Stimulated activated CD4-positive, alpha-beta T cell treated with anti-CD3 and anti-CD28 coated beads, Interleukin-12 subunit alpha, Interleukin-12 subunit beta, amount 100 ng/mL, for 48 hours (primary cell): ENCODE data around the gene ZNF554.
"Not testable (repeated sequence)": the region's sequence is repeated elsewhere in the genome, so short reads cannot be mapped to it uniquely, and the experiment has no call there.

Experiments
- DNase-seq, 3 donors: peaks; one replicate each; pipeline ENCODE4 v3.0.0-alpha.2; 2020; ENCODE audit warnings: low read depth in 2 of 3, low spot score in 1 of 3

Gene ZNF554

GRCh38 chr19:2790557-2791271 is 29.0 kb upstream of the ZNF554 start:
- no peak for DNase-seq

- DNase-seq, result no peak
These were observed 28.2 kb upstream of the ZNF554 start for GRCh38 chr19:2791440-2791839.

- no peak for DNase-seq
These were observed 27.8 kb upstream of the ZNF554 start for GRCh38 chr19:2791876-2792275.

- not testable (repeated sequence) for DNase-seq
These were observed 27.0 kb upstream of the ZNF554 start for GRCh38 chr19:2792666-2793065.

DNA sequence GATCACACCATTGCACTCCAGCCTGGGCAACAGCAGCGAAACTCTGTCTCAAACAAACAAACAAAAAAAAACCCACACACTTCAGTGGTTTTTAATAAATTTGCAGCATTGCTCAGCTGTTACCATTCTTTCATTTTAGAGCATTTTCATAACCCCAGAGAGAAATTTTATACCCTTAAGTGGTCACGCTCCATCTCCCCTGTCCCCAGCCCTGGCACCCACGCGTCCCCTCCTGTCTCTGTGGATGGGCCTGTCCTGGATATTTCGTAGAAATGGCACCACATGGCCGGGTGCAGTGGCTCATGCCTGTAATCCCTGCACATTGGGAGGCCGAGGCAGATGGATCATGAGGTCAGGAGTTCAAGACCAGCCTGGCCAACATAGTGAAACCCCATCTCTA is 26.5 kb upstream of the ZNF554 start:
- DNase-seq, result no peak

DNA sequence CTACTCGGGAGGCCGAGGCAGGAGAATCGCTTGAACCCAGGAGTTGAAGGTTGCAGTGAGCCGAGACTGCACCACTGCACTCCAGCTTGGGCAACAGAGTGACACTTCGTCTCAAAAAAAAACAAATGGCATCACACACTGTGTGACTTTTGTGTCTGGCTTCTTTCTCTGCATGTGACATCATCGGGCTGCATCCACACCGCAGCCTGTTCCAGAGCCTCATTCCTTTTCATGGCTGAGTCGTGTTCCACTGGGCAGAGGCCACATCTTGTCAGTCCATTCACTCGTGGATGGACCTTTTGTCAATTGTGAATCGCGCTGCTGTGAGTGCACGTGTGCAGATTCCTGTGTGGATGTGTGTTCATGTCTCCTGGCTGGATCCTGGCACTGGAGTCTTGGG is 26.1 kb upstream of the ZNF554 start:
- no peak for DNase-seq

DNA sequence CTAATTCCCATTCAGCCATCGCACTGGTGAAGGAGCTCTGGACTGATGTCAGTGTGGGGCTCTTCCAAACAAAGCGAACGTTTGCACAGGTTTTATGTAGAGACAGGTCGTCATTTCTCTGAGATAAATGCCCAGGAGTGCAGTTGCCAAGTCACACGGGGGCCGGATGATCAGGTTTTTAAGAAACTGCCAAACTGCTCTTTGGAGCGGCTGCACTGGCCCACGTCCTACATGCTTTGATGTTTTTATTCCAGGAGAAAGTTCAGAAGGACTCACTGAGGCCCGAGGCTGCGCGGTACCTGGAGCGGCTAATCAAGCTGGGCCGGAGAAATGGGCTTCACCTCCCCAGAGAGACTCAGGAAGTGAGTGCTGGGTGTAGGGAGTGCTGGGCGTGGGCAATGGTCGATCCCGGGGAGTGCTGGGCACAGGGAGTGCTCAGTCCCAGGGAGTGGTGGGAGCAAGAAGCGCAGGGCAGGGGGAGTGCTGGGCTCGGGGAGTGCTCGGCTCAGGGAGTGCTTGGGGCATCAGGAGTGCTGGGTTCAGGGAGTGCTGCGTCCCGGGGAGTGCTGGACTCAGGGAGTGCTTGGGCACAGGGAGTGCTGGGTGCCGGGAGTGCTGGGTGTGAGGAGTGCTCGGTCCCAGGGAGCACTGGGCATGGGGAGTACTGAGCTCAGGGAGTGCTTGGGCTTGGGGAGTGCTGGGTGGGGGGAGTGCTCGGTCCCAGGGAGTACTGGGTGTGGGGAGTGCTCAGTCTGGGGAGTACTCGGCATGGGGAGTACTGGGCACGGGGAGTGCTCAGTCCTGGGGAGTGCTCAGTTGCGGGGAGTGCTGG is 23.6 kb upstream of the ZNF554 start:
- no peak for DNase-seq

GRCh38 chr19:2796659-2797266 is 22.9 kb upstream of the ZNF554 start:
- DNase-seq, result no peak

GRCh38 chr19:2797280-2797679 is 22.4 kb upstream of the ZNF554 start:
- no peak for DNase-seq

GRCh38 chr19:2798158-2798685 is 21.4 kb upstream of the ZNF554 start:
- no peak for DNase-seq

GRCh38 chr19:2798733-2799132 is 20.9 kb upstream of the ZNF554 start:
- no peak for DNase-seq

DNA sequence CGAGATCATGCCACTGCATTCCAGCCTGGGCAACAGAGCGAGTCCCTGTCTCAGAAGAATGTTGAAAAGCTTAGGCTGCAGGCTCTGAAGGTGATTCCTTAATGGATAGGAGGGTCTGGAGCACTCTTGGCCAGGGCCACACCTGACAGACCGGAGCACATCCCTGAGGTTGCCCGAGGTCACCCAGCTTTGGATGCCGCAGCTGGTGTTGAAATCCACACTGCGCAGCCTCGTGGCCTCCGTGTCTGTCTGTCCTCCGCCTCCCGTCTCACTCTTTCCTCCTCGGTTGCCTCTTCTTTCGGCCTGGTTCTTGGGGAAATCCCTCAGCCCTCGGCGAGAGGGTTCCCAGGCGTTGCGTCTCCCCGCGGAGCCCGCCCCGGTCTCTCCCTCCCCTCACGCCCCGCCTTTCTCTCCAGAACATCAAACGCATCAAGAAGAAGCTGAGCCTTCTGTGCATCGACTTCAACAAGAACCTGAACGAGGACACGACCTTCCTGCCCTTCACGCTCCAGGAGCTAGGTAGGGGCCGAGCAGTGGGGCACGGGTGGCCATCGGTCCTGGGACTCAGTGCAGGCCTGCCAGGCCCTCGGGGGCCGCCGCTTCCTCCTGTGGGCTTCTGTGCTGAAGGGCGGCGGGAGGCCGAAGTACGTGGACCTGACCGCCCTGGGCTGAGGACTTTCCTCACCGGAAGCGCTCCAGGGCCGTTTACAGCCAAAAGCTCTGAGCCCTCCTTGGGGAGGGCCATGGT is 20.2 kb upstream of the ZNF554 start:
- DNase-seq, result no peak

DNA sequence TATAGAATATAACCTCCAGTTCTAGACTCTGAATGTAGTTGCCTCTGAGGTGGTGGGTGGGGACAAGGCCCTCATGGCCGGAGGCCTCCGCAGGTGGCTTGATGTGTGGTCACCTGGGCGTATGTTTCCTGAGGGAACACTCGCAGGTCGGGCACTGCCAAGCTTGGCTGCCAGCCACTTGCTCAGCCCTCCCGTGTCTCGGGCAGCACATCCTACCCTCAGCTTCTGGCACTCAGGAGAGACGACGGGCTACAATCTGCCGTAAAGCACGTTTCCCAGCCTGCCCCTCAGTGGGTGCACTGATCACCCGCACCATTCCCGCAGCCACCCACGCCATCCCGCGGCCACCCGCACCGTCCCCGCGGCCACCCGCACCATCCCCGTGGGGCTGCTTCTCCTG is 19.2 kb upstream of the ZNF554 start:
- DNase-seq, result no peak

DNA sequence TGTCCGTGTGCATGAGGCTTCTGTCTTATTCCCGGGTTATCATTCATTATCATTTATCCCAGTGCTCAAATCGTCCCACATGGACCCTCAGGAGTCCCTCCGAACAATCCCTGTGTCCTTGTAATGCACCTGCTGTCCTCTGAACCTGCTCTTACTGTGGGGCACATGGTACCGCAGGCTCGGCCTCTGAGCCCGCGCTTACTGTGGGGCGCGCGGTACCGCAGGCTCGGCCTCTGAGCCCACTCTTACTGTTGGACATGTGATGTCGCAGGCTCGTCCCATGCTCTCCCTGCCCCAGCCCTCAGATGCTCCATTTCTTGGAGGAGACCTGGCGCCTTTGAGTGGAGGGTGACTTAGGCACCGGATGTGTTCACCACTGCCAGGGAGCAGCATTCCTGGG is 16.8 kb upstream of the ZNF554 start:
- no peak for DNase-seq

- no peak for DNase-seq
These were observed 16.0 kb upstream of the ZNF554 start for GRCh38 chr19:2803486-2804155.

DNA sequence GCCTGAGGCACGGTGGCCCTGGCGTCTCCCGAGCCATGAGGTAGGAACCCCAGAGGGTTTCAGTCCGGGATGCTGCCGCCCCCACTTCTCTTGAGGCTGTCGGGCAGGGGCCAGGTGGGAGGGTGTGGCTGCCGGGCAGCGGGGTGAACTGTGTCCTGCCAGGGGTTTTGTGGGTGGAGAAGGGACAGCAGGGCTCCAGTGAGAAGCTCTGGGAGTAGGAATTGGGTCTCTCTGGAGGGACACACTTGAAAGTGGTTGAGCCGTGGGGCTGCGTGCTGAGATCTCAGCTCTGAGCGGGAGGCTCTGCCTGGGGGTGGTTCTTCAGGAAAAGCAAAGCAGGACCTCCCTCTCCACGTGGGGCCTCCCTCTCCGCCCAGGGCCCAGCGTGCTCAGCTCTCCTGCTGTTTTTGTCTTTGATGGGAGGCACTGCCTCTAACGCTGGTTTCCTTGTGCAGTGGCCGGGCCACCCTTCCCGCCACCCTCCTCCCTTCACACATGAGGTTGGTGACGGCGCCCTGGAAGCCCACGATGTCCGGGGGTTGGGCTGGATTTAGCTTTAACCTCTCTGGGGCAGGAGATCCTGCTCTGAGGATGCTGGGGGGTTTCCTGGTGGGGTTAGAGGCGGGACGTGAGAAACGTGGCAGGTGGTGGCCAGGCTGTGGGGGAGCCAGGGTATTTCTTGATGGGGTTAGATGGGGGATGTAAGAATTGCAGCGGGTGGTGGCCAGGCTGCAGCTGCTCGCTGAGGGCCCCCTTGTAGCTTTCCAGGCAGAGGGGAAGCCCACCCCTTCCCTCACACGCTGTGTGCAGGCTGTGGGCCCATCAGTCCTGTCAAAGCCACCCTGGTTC is 15.3 kb upstream of the ZNF554 start:
- DNase-seq, result no peak

DNA sequence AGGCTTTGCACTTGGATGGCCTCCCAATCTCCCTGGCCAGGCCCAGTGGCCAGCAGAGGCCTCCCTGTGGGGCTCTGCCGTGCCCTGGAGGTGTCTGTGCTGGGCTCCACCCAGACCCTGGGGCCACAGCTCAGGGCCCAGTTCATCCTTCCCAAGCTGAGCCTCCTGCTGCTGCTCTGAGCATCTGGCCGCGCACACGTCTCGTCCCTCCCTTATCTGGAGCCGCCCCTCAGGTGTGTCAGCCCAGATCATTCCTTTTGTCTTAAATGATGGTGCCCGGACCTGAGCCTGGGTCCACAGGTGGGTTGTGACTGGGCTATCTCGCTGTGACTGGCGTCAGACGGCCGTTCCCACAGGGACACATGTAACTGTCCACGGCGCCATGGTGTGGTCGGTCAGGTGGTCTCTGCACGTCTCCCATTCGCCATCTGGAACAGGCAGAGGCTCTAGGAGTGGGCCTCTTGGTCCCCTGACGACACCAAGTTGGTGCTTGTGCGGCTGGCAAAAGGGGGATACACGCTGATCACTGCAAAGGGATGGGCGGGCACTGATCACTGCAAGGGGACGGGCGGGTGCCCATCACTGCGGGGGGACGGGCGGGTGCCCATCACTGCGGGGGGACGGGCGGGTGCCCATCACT is 14.3 kb upstream of the ZNF554 start:
- no peak for DNase-seq

DNA sequence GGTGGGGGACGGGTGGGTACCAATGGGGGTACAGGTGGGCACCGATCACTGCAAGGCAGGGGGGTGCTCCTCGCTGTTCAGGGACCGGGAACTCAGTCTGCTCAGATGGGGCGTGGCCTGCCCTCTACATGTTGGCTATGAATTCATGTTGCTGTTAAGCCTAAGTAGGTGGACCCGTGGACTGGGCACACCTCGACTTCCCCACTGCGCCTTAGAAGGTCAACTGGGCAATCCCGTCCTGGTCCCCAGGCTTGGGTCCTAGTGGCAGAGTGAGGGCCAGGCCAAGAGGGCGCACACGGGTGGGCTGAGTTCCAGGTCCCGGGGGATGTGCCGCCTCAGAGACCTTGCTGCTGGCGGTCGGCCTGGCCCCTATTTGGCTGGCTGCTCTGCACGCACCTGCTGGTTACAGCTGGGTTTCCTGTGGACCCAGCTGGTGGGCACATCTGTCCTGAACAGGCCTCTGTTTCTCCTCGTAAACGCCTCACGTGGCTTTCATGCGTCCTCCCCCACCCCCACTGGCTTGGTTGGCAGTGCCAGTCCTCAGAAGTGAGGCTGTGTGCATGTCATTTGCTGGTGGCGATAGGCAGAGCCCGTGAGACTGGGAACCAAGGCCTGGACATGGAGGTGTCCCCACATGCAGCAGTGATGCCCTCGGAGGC is 13.5 kb upstream of the ZNF554 start:
- no peak for DNase-seq
